WTC11 (cell line): ENCODE data around the gene SMKR1. TPM values are rescaled to one million over a fixed set of nuclear protein-coding genes. Genes with fewer than 3 reads are reported as not detected.

Experiments used
- ATAC-seq: fragments of 200-7000 bp; cut with Tn5 transposase; 2 replicates; pipeline ENCODE4 v1.10.0; 2021; ENCODE audit warnings: mild to moderate bottlenecking, moderate library complexity
- CTCF ChIA-PET: fragments of 300-600 bp; sonication (Branson Sonifier 250); formaldehyde crosslinking; loops from one replicate; lab custom pipeline; 2021; ENCODE audit warnings: antibody characterized with exemption; lab: Charles Lee
- POLR2A ChIA-PET: fragments of 350-600 bp; sonication (Branson Sonifier 250); formaldehyde crosslinking; loops from one replicate; lab custom pipeline; 2021; ENCODE audit warnings: antibody characterized with exemption; lab: Charles Lee
- DNase-seq: peaks from one replicate; pipeline ENCODE4 v3.0.0; 2021; ENCODE audit warnings: low spot score
- H3K27ac Mint-ChIP-seq: 2 replicates; pipeline ENCODE4 v1.8.0; 2021; ENCODE audit warnings: mixed read lengths
- H3K27me3 Mint-ChIP-seq: 2 replicates; pipeline ENCODE4 v1.8.0; 2021; ENCODE audit warnings: low read depth, mild to moderate bottlenecking, moderate library complexity, mixed read lengths
- H3K36me3 Mint-ChIP-seq: 2 replicates; pipeline ENCODE4 v1.8.0; 2021; ENCODE audit warnings: mixed read lengths
- H3K4me1 Mint-ChIP-seq: 2 replicates; pipeline ENCODE4 v1.8.0; 2022; ENCODE audit warnings: mixed read lengths
- H3K4me3 Mint-ChIP-seq: 2 replicates; pipeline ENCODE4 v1.8.0; 2021; ENCODE audit warnings: mild to moderate bottlenecking, moderate library complexity, mixed read lengths
- H3K9me3 Mint-ChIP-seq: 2 replicates; pipeline ENCODE4 v1.8.0; 2021; ENCODE audit warnings: mixed read lengths
- AFF4 ChIP-seq: sonication (generic); formaldehyde crosslinking; IDR thresholded peaks from 2 replicates; pipeline ENCODE4 v1.8.1; 2023; ENCODE audit warnings: mild to moderate bottlenecking, missing genetic modification reagents, borderline replicate concordance
- AR ChIP-seq: fragments of 250-450 bp; sonication (Bioruptor Pico); IDR thresholded peaks from 2 replicates; pipeline ENCODE4 v1.9.0; 2021; ENCODE audit warnings: mild to moderate bottlenecking
- E2F4 ChIP-seq: sonication (generic); formaldehyde crosslinking; IDR thresholded peaks from 2 replicates; pipeline ENCODE4 v1.8.1; 2022; ENCODE audit warnings: low read depth, mild to moderate bottlenecking, moderate library complexity, missing genetic modification reagents, borderline replicate concordance
- HMGXB4 ChIP-seq: sonication (generic); formaldehyde crosslinking; IDR thresholded peaks from 2 replicates; pipeline ENCODE4 v1.8.1; 2023; ENCODE audit warnings: mild to moderate bottlenecking, moderate library complexity, missing genetic modification reagents
- MYBL2 ChIP-seq: sonication (generic); formaldehyde crosslinking; IDR thresholded peaks from 2 replicates; pipeline ENCODE4 v1.8.1; 2023; ENCODE audit warnings: mild to moderate bottlenecking, moderate library complexity, missing genetic modification reagents
- RORB ChIP-seq: fragments of 250-450 bp; sonication (Bioruptor Pico); IDR thresholded peaks from 2 replicates; pipeline ENCODE4 v1.9.0; 2021; ENCODE audit warnings: mild to moderate bottlenecking
- TEAD1 ChIP-seq: sonication (generic); formaldehyde crosslinking; IDR thresholded peaks from 2 replicates; pipeline ENCODE4 v1.8.0; 2022; ENCODE audit warnings: mild to moderate bottlenecking, missing genetic modification reagents
- TP53 ChIP-seq: sonication (generic); formaldehyde crosslinking; IDR thresholded peaks from 2 replicates; pipeline ENCODE4 v1.8.1; 2023; ENCODE audit warnings: mild to moderate bottlenecking, missing genetic modification reagents
- USF1 ChIP-seq: sonication (generic); formaldehyde crosslinking; IDR thresholded peaks from 2 replicates; pipeline ENCODE4 v1.8.0; 2022; ENCODE audit warnings: mild to moderate bottlenecking, missing genetic modification reagents
- ZNF232 ChIP-seq: sonication (generic); formaldehyde crosslinking; IDR thresholded peaks from 2 replicates; pipeline ENCODE4 v1.8.0; 2022; ENCODE audit warnings: mild to moderate bottlenecking, missing genetic modification reagents
- ZNF423 ChIP-seq: fragments of 250-450 bp; sonication (Bioruptor Pico); IDR thresholded peaks from 2 replicates; pipeline ENCODE4 v2.1.2; 2022; ENCODE audit warnings: mild to moderate bottlenecking, moderate library complexity
- ZNF425 ChIP-seq: fragments of 250-450 bp; sonication (Bioruptor Pico); conservative IDR thresholded peaks from 2 replicates; pipeline ENCODE4 v1.9.0; 2021; ENCODE audit warnings: mild to moderate bottlenecking
- ZNF671 ChIP-seq: fragments of 250-450 bp; sonication (Bioruptor Pico); IDR thresholded peaks from 2 replicates; pipeline ENCODE4 v1.8.0; 2021; ENCODE audit warnings: mild to moderate bottlenecking
- total RNA-seq: library from RNA; stranded (reverse); gene quantifications from 3 replicates; pipeline ENCODE4 v1.2.3, GENCODE V29; 2021

Gene SMKR1
- total RNA-seq, 1 experiment from 2014 or later = 0.50 TPM

- peak overlapping the region; percentile 75 for H3K4me3 Mint-ChIP-seq
- peaks cover 48% of the 10 kb centered on the region for H3K27me3 Mint-ChIP-seq
- H3K36me3 Mint-ChIP-seq = no peaks in the 10 kb centered on the region
- ChIA-PET POLR2A (interaction anchor here (0.7 kb wide), 1 partner anchor 333 kb away, joined by 7 read pairs; no protein-coding TSS in a partner anchor), CTCF (interaction anchor here (0.6 to 1.4 kb wide), 7 partner anchors 9 to 326 kb away, joined by 3 to 6 read pairs (median 3); no protein-coding TSS in a partner anchor)
- H3K27ac Mint-ChIP-seq = no peak overlapping the region
- peaks cover 5% of the 10 kb centered on the region for H3K4me1 Mint-ChIP-seq
- peak; percentile 65 for ATAC-seq
- TF ChIP-seq HMGXB4 (CRISPR knock-in tag) (peak; percentile 94), E2F4 (0 out of 2 replicates have a peak, but pooled peaks have one; percentile 43), MYBL2 (0 out of 2 replicates have a peak, but pooled peaks have one; percentile 64), AFF4 (CRISPR knock-in tag) (no peak)
- no peaks in the 10 kb centered on the region for H3K9me3 Mint-ChIP-seq
- DNase-seq = peak; percentile 40
These were observed 666 bp downstream of the SMKR1 start for GRCh38 chr7:129502708-129503685.

GRCh38 chr7:129503725-129504124 is 1.4 kb downstream of the SMKR1 start:
- Mint-ChIP-seq H3K4me1 (peaks cover 5% of the 10 kb centered on the region), H3K4me3 (peak overlapping the region; percentile 75), H3K27me3 (peaks cover 48% of the 10 kb centered on the region), H3K27ac (no peak overlapping the region), H3K36me3 (no peaks in the 10 kb centered on the region), H3K9me3 (no peaks in the 10 kb centered on the region)
- DNase-seq = no peak
- CTCF ChIA-PET = interaction anchor here (0.6 to 1.4 kb wide), 7 partner anchors 10 to 326 kb away, joined by 3 to 6 read pairs (median 3); no protein-coding TSS in a partner anchor
- TF ChIP-seq ZNF671 (CRISPR knock-in tag) = no peak
- TF ChIP-seq ZNF425 (CRISPR knock-in tag) = no peak
- TF ChIP-seq USF1 (CRISPR knock-in tag) = no peak
- TF ChIP-seq ZNF423 (CRISPR knock-in tag) = no peak
- TF ChIP-seq TP53 (CRISPR knock-in tag) = no peak
- no peak for TF ChIP-seq RORB (CRISPR knock-in tag)
- no peak for TF ChIP-seq TEAD1
- TF ChIP-seq AR = no peak
- no peak for TF ChIP-seq ZNF232
- POLR2A ChIA-PET = interaction anchor here (0.7 kb wide), 1 partner anchor 333 kb away, joined by 7 read pairs; no protein-coding TSS in a partner anchor
- ATAC-seq = no peak
